CD14-positive monocyte (primary cell): Measurements from ENCODE around the gene LACTB. TPM values are rescaled to one million over a fixed set of nuclear protein-coding genes. Genes with fewer than 3 reads are reported as not detected.

ENCODE experiments used
- DNase-seq, 3 donors: peaks; one replicate each; pipeline ENCODE4 v3.0.0-alpha.2; 2011 to 2022
- H2AFZ ChIP-seq: 2 replicates; pipeline ENCODE4 v1.6.0; 2012; ENCODE audit warnings: mild to moderate bottlenecking, low read depth, low read length, inconsistent platforms; ENCODE audit not compliant: insufficient read depth, poor library complexity, severe bottlenecking
- H3K27ac ChIP-seq, 2 donors: 1 replicate in 1 of 2; 2 replicates in 1 of 2; pipeline ENCODE4 v1.5.1; 2012 to 2013; ENCODE audit warnings: low read length in 2 of 2, control low read depth in 1 of 2, inconsistent platforms in 1 of 2, low read depth in 1 of 2, mild to moderate bottlenecking in 1 of 2
- H3K27me3 ChIP-seq, 2 donors: one replicate each; pipeline versions ENCODE4 v1.6.0 to v1.6.1; 2011 to 2013; ENCODE audit warnings: low read length in 2 of 2; ENCODE audit not compliant: control insufficient read depth in 2 of 2, insufficient read depth in 2 of 2
- H3K36me3 ChIP-seq, 2 donors: replicated peaks in 1 of 2; 1 replicate in 1 of 2; 2 replicates in 1 of 2; pipeline versions ENCODE4 v1.5.1 to v1.6.1; 2012 to 2013; ENCODE audit warnings: low read length in 2 of 2, control low read depth in 1 of 2, inconsistent platforms in 1 of 2, mild to moderate bottlenecking in 1 of 2; ENCODE audit not compliant: insufficient read depth in 2 of 2, control insufficient read depth in 1 of 2
- H3K4me1 ChIP-seq, 2 donors: 1 replicate in 1 of 2; 2 replicates in 1 of 2; pipeline versions ENCODE4 v1.5.1 to v1.6.1; 2012 to 2013; ENCODE audit warnings: low read length in 2 of 2, control low read depth in 1 of 2, inconsistent platforms in 1 of 2, mild to moderate bottlenecking in 1 of 2, moderate library complexity in 1 of 2; ENCODE audit not compliant: insufficient read depth in 2 of 2, control insufficient read depth in 1 of 2
- H3K4me2 ChIP-seq: replicated peaks from 2 replicates; pipeline ENCODE3; 2012; ENCODE audit warnings: low read length, moderate library complexity, mild to moderate bottlenecking; ENCODE audit not compliant: poor library complexity, severe bottlenecking; ENCODE audit errors: extremely low read depth
- H3K4me3 ChIP-seq, 3 experiments: fragments of 200-600 bp in 1 of 3; sonication (generic) in 1 of 3; replicated peaks in 1 of 3; 1 replicate in 2 of 3; 2 replicates in 1 of 3; pipeline ENCODE4 v1.5.1; 2011 to 2013; ENCODE audit warnings: low read length in 3 of 3, mild to moderate bottlenecking in 3 of 3, control low read depth in 2 of 3, low read depth in 2 of 3, inconsistent platforms in 1 of 3, moderate library complexity in 1 of 3
- H3K79me2 ChIP-seq: 2 replicates; pipeline ENCODE4 v1.6.0; 2012; ENCODE audit warnings: mild to moderate bottlenecking, control low read depth, inconsistent platforms, low read length, moderate library complexity; ENCODE audit not compliant: insufficient read depth
- H3K9ac ChIP-seq: 2 replicates; pipeline ENCODE4 v1.6.0; 2017; ENCODE audit warnings: low read length, mild to moderate bottlenecking; ENCODE audit not compliant: insufficient read depth, poor library complexity, severe bottlenecking
- H3K9me3 ChIP-seq, 2 donors: replicated peaks in 1 of 2; 1 replicate in 1 of 2; 2 replicates in 1 of 2; pipeline versions ENCODE4 v1.5.1 to v1.6.1; 2012 to 2013; ENCODE audit warnings: low read length in 2 of 2, control low read depth in 1 of 2; ENCODE audit not compliant: control insufficient read depth in 1 of 2, insufficient read depth in 1 of 2
- H4K20me1 ChIP-seq: 2 replicates; pipeline ENCODE4 v1.6.0; 2012; ENCODE audit warnings: mild to moderate bottlenecking, low read length, control low read depth, moderate library complexity; ENCODE audit not compliant: insufficient read depth
- H3K27ac Mint-ChIP-seq, 7 donors: one replicate each; pipeline ENCODE4 v1.8.0; 2020; ENCODE audit warnings: mild to moderate bottlenecking in 7 of 7, mixed read lengths in 7 of 7, moderate library complexity in 6 of 7, inconsistent platforms in 2 of 7
- H3K27me3 Mint-ChIP-seq, 3 donors: one replicate each; pipeline ENCODE4 v1.8.0; 2021 to 2022; ENCODE audit warnings: low read depth in 3 of 3, mild to moderate bottlenecking in 3 of 3, mixed read lengths in 3 of 3, moderate library complexity in 3 of 3, inconsistent platforms in 1 of 3
- H3K36me3 Mint-ChIP-seq, 2 donors: one replicate each; pipeline ENCODE4 v1.8.0; 2020; ENCODE audit warnings: mixed read lengths in 2 of 2, inconsistent platforms in 1 of 2, mild to moderate bottlenecking in 1 of 2
- H3K4me1 Mint-ChIP-seq: one replicate; pipeline ENCODE4 v1.8.0; 2020; ENCODE audit warnings: mild to moderate bottlenecking, mixed read lengths
- H3K4me3 Mint-ChIP-seq, 2 donors: one replicate each; pipeline ENCODE4 v1.8.0; 2020; ENCODE audit warnings: mild to moderate bottlenecking in 2 of 2, mixed read lengths in 2 of 2, moderate library complexity in 1 of 2
- H3K9me3 Mint-ChIP-seq, 7 donors: one replicate each; pipeline ENCODE4 v1.8.0; 2020 to 2022; ENCODE audit warnings: mixed read lengths in 7 of 7, mild to moderate bottlenecking in 6 of 7, moderate library complexity in 6 of 7, inconsistent platforms in 2 of 7
- CTCF ChIP-seq: fragments of 200-600 bp; IDR thresholded peaks from one replicate; pipeline ENCODE4 v1.8.0; 2022; ENCODE audit warnings: antibody characterized with exemption, mild to moderate bottlenecking
- WGBS: methylation state at CpG from one replicate; pipeline ENCODE4 v1.1.5; 2013; ENCODE audit warnings: missing lambda C conversion rate; ENCODE audit not compliant: insufficient coverage; 5-methylcytosine and 5-hydroxymethylcytosine counted together
- intact Hi-C, 2 donors: fragments of 100-400 bp; cut with micrococcal nuclease; formaldehyde crosslinking; loops; one replicate each; pipeline versions ENCODE4 v1.15.0 to v1.15.1; 2023
- polyA plus RNA-seq, 3 donors: library from polyadenylated mRNA; depleted of rRNA in 1 of 3; unstranded in 2 of 3; stranded (reverse) in 1 of 3; fragments of 300-500 nt in 2 of 3; fragments of >200 nt in 1 of 3; fragmentation: Illumina TruSeq in 2 of 3; gene quantifications; 1 replicate in 2 of 3; 2 replicates in 1 of 3; pipeline ENCODE4 v1.2.3, GENCODE V29; 2012 to 2021

Gene LACTB
- polyA plus RNA-seq, 3 donors: 18.5 to 59.3 (median 40.4) TPM

- H3K9me3 Mint-ChIP-seq: peaks cover 0 to 4% (median 0%) of the 10 kb centered on the region in 7 donors
- H4K20me1 ChIP-seq: no peaks in the 10 kb centered on the region
- H2AFZ ChIP-seq: no peak overlapping the region
- no peak overlapping the region for H3K4me3 ChIP-seq
- no peaks in the 10 kb centered on the region for H3K27me3 ChIP-seq
- H3K4me1 ChIP-seq: peaks cover 13 to 22% of the 10 kb centered on the region in 2 donors
- H3K9me3 ChIP-seq: no peaks in the 10 kb centered on the region
- no CpG with 5 or more reads among the region's 3 CpGs for WGBS
- peaks cover 17 to 23% of the 10 kb centered on the region in 2 donors for H3K36me3 Mint-ChIP-seq
- no peak overlapping the region for H3K27ac ChIP-seq
- peaks cover 7 to 24% of the 10 kb centered on the region in 2 donors for H3K36me3 ChIP-seq
- DNase-seq: no peak
- no peak overlapping the region for H3K9ac ChIP-seq
- no peaks in the 10 kb centered on the region for H3K27me3 Mint-ChIP-seq
- no peak overlapping the region for H3K4me3 Mint-ChIP-seq
- peaks cover 32% of the 10 kb centered on the region for H3K79me2 ChIP-seq
- intact Hi-C loops: loop anchor here in 1 of 2 donors (5.0 kb wide), 2 partner anchors 33 to 37 kb away; partner anchors contain the start of gene LACTB
- H3K4me2 ChIP-seq: no peak overlapping the region
- H3K4me1 Mint-ChIP-seq: peaks cover 21% of the 10 kb centered on the region
- TF ChIP-seq CTCF: no peak
- H3K27ac Mint-ChIP-seq: no peak overlapping the region
Observed at GRCh38 chr15:63155486-63155885, 33.8 kb downstream of the LACTB start.

DNA sequence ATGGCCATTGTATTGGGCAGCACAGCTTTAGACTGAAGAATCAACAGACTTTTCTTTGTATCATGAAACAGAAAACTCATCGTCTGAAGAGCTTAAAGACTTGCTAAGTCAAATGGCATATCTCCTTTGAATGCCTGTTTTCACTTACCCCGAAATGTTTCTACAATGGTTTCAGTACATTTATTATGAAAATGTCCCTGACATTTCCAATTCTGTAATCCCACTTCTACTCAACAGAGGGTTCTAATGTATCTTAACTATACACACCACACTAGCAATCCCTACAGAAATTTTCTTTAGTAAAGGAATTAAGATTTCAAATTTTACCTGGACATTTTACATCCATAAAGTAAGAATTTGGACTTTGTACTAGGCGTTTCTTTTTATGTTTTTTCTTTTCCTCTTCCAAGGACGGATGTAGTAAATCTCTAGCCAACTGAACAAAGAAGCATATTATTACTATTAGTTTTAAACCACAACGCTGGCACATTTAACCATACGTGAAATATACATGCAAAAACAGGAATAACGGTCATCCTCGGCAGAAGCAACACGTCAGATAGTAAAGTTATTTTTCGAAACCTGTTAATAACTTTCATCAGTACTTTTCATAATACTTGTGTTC lies 34.5 kb downstream of the LACTB start:
- intact Hi-C loops: loop anchor here in 1 of 2 donors (5.0 kb wide), 2 partner anchors 34 to 36 kb away; partner anchors contain the start of gene LACTB
- Histone ChIP-seq H3K4me1 (peaks cover 13 to 22% of the 10 kb centered on the region in 2 donors), H3K4me2 (peak overlapping the region; percentile 98), H3K27me3 (no peaks in the 10 kb centered on the region), H4K20me1 (no peaks in the 10 kb centered on the region), H3K27ac (peak overlapping the region; percentile 95 to 96), H3K9me3 (no peaks in the 10 kb centered on the region), H3K36me3 (peaks cover 7 to 22% of the 10 kb centered on the region in 2 donors), H3K4me3 (peak overlapping the region; percentile 89 to 98 (median 95)), H3K79me2 (peaks cover 32% of the 10 kb centered on the region), H3K9ac (peak overlapping the region; percentile 93), H2AFZ (peak overlapping the region; percentile 87)
- TF ChIP-seq CTCF: no peak
- Mint-ChIP-seq H3K27ac (peak overlapping the region; percentile 96 to 99 (median 99)), H3K4me1 (peaks cover 21% of the 10 kb centered on the region), H3K9me3 (peaks cover 0 to 4% (median 0%) of the 10 kb centered on the region in 7 donors), H3K36me3 (peaks cover 17 to 23% of the 10 kb centered on the region in 2 donors), H3K4me3 (peak overlapping the region; percentile 99 to 100), H3K27me3 (no peaks in the 10 kb centered on the region)
- 24% methylated on average over 5 of the region's 10 CpGs for WGBS
- DNase-seq: no peak
